Upper lobe of left lung (tissue), 6 donors: ENCODE results near the gene RHOT2. TPM values are rescaled to one million over a fixed set of nuclear protein-coding genes. Genes with fewer than 3 reads are reported as not detected.

ENCODE experiments used
- ATAC-seq, 2 donors: fragments of 200-7000 bp; cut with Tn5 transposase; one replicate each; pipeline ENCODE4 v1.9.1; 2022; ENCODE audit warnings: mild to moderate bottlenecking in 2 of 2, moderate library complexity in 2 of 2; ENCODE audit not compliant: low FRiP score in 2 of 2
- DNase-seq, 2 donors: peaks; one replicate each; pipeline ENCODE4 v3.0.0-alpha.2; 2019 to 2020
- H3K27ac ChIP-seq, 4 donors: fragments of 200-600 bp; sonication (generic); one replicate each; pipeline ENCODE4 v1.5.1; 2016 to 2019
- H3K27me3 ChIP-seq, 4 donors: fragments of 200-600 bp; sonication (generic); one replicate each; pipeline ENCODE4 v1.5.1; 2017 to 2019
- H3K36me3 ChIP-seq, 4 donors: fragments of 200-600 bp; sonication (generic); one replicate each; pipeline ENCODE4 v1.5.1; 2016 to 2019
- H3K4me1 ChIP-seq, 4 donors: fragments of 200-600 bp; sonication (generic); one replicate each; pipeline ENCODE4 v1.5.1; 2018 to 2019
- H3K4me3 ChIP-seq, 4 donors: fragments of 200-600 bp; sonication (generic); one replicate each; pipeline ENCODE4 v1.5.1; 2017 to 2019; ENCODE audit warnings: mild to moderate bottlenecking in 2 of 4, moderate library complexity in 1 of 4
- H3K9me3 ChIP-seq, 4 donors: fragments of 200-600 bp; sonication (generic); one replicate each; pipeline ENCODE4 v1.5.1; 2018 to 2019
- EP300 ChIP-seq, 4 donors: sonication (generic); formaldehyde crosslinking; IDR thresholded peaks; one replicate each; pipeline ENCODE4 v1.5.1; 2017; ENCODE audit warnings: antibody characterized with exemption in 4 of 4, control low read depth in 2 of 4
- POLR2A ChIP-seq, 4 donors: fragments of 450-650 bp; IDR thresholded peaks; one replicate each; pipeline ENCODE4 v1.5.1; 2016 to 2017; ENCODE audit warnings: antibody characterized with exemption in 4 of 4, mild to moderate bottlenecking in 2 of 4
- POLR2AphosphoS5 ChIP-seq, 2 donors: sonication (generic); formaldehyde crosslinking; IDR thresholded peaks; one replicate each; pipeline ENCODE4 v1.5.1; 2017; ENCODE audit warnings: antibody characterized with exemption in 2 of 2
- WGBS, 2 donors: methylation state at CpG; one replicate each; pipeline ENCODE4 v1.1.5; 2017 to 2018; 5-methylcytosine and 5-hydroxymethylcytosine counted together
- total RNA-seq, 6 donors: library from RNA; depleted of rRNA in 4 of 6; stranded (reverse); fragments of >200 nt in 4 of 6; gene quantifications; one replicate each; pipeline versions ENCODE4 v1.1.0 to v1.2.1, GENCODE V29; 2016 to 2021
- TF ChIP-seq, protein P1 (sequence below), 6 experiments: fragments of 450-650 bp in 4 of 6; fragments of 200-600 bp in 2 of 6; sonication (generic) in 2 of 6; IDR thresholded peaks; one replicate each; pipeline ENCODE4 v1.5.1; 2016 to 2019; ENCODE audit warnings: antibody characterized with exemption in 6 of 6
- donor health status: DM: no; HTN: no; CAD: no; lungs with moderate emphysema.
- donor health status: DM: no; HTN: yes; CAD: no; lungs with severe emphysema.

The RHOT2 gene
- total RNA-seq, 6 donors from 2014 or later: 53.0 to 535 (median 107) TPM

- Histone ChIP-seq H3K4me3 (no peak overlapping the region), H3K4me1 (peaks cover 34 to 54% (median 48%) of the 10 kb centered on the region in 4 donors), H3K27ac (no peak overlapping the region), H3K9me3 (no peaks in the 10 kb centered on the region), H3K27me3 (peaks cover 0 to 10% (median 0%) of the 10 kb centered on the region in 4 donors), H3K36me3 (no peaks in the 10 kb centered on the region)
- DNase-seq (peak in 1 of 2 donors; percentile 82), ATAC-seq (no peak)
- TF ChIP-seq EP300 (IDR thresholded peaks at IDR 0.05): no peak
- TF ChIP-seq, protein P1, sequence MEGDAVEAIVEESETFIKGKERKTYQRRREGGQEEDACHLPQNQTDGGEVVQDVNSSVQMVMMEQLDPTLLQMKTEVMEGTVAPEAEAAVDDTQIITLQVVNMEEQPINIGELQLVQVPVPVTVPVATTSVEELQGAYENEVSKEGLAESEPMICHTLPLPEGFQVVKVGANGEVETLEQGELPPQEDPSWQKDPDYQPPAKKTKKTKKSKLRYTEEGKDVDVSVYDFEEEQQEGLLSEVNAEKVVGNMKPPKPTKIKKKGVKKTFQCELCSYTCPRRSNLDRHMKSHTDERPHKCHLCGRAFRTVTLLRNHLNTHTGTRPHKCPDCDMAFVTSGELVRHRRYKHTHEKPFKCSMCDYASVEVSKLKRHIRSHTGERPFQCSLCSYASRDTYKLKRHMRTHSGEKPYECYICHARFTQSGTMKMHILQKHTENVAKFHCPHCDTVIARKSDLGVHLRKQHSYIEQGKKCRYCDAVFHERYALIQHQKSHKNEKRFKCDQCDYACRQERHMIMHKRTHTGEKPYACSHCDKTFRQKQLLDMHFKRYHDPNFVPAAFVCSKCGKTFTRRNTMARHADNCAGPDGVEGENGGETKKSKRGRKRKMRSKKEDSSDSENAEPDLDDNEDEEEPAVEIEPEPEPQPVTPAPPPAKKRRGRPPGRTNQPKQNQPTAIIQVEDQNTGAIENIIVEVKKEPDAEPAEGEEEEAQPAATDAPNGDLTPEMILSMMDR (IDR thresholded peaks at IDR 0.05): no peak
- no peak for TF ChIP-seq POLR2AphosphoS5 (IDR thresholded peaks at IDR 0.05)
- TF ChIP-seq POLR2A (IDR thresholded peaks at IDR 0.05): no peak
- 86 to 89% methylated on average over 10 to 32 of the region's 32 CpGs for WGBS, 2 donors
Observed at GRCh38 chr16:717450-718245, 49.7 kb downstream of the RHOT2 start.

DNA sequence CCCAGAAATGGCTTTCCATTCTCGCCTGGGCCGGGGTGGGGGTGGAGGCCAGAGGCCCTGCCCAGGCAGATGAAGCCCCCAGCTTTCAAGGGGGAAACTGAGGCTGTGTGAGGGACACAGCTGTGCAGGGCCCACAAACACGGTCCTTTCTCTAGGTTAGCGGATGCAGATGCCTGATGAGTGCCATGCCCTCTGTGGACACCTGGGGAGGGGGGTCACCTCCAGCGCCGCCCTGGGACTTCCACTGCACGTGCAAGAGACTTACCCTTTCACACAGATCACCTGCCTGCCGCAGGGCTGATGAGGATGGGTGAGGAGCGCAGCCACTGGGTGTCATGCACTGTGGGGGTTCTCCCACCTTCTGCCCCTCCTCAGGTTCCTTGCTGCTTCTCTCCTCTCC lies 50.5 kb downstream of the RHOT2 start:
- TF ChIP-seq POLR2A (IDR thresholded peaks at IDR 0.05): no peak
- TF ChIP-seq POLR2AphosphoS5 (IDR thresholded peaks at IDR 0.05): no peak
- TF ChIP-seq, protein P1 (IDR thresholded peaks at IDR 0.05): no peak
- TF ChIP-seq EP300 (IDR thresholded peaks at IDR 0.05): no peak
- ATAC-seq: no peak
- no peaks in the 10 kb centered on the region for H3K9me3 ChIP-seq
- H3K4me3 ChIP-seq: no peak overlapping the region
- peaks cover 0 to 10% (median 0%) of the 10 kb centered on the region in 4 donors for H3K27me3 ChIP-seq
- WGBS, 2 donors: 78 to 95% methylated on average over 8 to 9 of the region's 9 CpGs
- H3K36me3 ChIP-seq: peaks cover 0 to 3% (median 0%) of the 10 kb centered on the region in 4 donors
- H3K27ac ChIP-seq: no peak overlapping the region
- peaks cover 34 to 57% (median 48%) of the 10 kb centered on the region in 4 donors for H3K4me1 ChIP-seq
- DNase-seq: peak in 1 of 2 donors; percentile 55

- DNase-seq (no peak), ATAC-seq (no peak)
- no peaks in the 10 kb centered on the region for H3K9me3 ChIP-seq
- H3K27me3 ChIP-seq: peaks cover 0 to 10% (median 0%) of the 10 kb centered on the region in 4 donors
- H3K4me3 ChIP-seq: no peak overlapping the region
- H3K27ac ChIP-seq: no peak overlapping the region
- peaks cover 0 to 3% (median 0%) of the 10 kb centered on the region in 4 donors for H3K36me3 ChIP-seq
- peaks cover 34 to 57% (median 48%) of the 10 kb centered on the region in 4 donors for H3K4me1 ChIP-seq
- 63 to 78% methylated on average over 5 to 6 of the region's 6 CpGs for WGBS, 2 donors
- TF ChIP-seq, protein P1 (IDR thresholded peaks at IDR 0.05): no peak
- TF ChIP-seq POLR2A (IDR thresholded peaks at IDR 0.05): no peak
- TF ChIP-seq POLR2AphosphoS5 (IDR thresholded peaks at IDR 0.05): no peak
- no peak for TF ChIP-seq EP300 (IDR thresholded peaks at IDR 0.05)
Observed at GRCh38 chr16:718922-719321, 51.0 kb downstream of the RHOT2 start.

- Histone ChIP-seq H3K27me3 (peaks cover 0 to 10% (median 0%) of the 10 kb centered on the region in 4 donors), H3K36me3 (peaks cover 0 to 3% (median 0%) of the 10 kb centered on the region in 4 donors), H3K4me1 (peaks cover 28 to 49% (median 42%) of the 10 kb centered on the region in 4 donors), H3K9me3 (no peaks in the 10 kb centered on the region), H3K27ac (peak overlapping the region; percentile 76 to 87 (median 87)), H3K4me3 (peak overlapping the region in 3 of 4 donors; percentile 75 to 95 (median 90))
- DNase-seq: peak in 1 of 2 donors; percentile 39
- TF ChIP-seq POLR2AphosphoS5 (IDR thresholded peaks at IDR 0.05): no peak
- TF ChIP-seq EP300 (IDR thresholded peaks at IDR 0.05): no peak
- TF ChIP-seq, protein P1 (IDR thresholded peaks at IDR 0.05): no peak
- no peak for TF ChIP-seq POLR2A (IDR thresholded peaks at IDR 0.05)
- ATAC-seq: no peak
- WGBS, 2 donors: 7 to 8% methylated on average over 8 to 15 of the region's 16 CpGs
Observed at GRCh38 chr16:719815-720446, 52.0 kb downstream of the RHOT2 start.
